Measurements from ENCODE around the gene GPRC5B.

DNA sequence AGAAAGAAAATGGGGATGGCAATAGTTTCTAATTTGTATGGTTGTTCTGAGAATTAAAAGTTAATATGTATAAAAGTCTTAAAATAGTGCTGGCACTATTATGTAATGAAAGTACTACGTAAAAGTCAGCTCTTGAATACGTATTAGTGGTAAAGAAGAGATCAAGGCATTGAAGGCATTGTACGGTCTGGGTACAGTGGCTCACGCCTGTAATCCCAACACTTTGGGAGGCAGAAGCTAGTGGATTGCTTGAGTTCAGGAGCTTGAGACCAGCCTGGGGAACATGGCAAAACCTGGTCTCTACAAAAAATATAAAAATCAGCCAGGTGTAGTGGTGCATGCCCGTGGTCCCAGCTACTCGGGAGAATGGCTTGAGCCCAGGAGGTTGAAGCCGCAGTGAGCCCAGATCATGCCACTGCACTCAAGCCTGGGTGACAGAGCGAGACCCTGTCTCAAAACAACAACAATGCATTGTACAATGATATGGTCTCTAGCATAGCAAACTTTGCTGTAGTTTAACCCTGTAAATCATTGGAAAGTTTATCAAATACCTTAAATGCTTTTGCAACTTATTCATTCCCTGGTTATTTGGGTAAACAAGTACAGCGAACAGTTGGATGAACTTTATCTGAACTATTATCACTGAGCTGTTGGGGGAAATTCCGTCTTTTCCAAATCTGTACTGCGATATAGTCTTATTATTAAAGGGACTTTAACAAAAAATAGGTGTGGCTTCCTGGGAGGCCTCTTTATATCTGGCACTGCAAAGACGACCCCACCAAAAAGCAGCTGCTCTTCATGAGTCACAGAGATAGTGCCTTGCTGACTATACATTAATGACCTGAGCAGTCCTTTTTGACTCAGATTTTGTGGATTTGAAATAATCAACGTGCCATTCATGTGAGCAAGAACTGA, 73.6 kb downstream of the GPRC5B start:
- TF ChIP-seq POLR2A (IDR thresholded peaks at IDR 0.05) (no peak), POLR2AphosphoS5 (IDR thresholded peaks at IDR 0.05) (no peak)
- TF ChIP-seq, protein P1, sequence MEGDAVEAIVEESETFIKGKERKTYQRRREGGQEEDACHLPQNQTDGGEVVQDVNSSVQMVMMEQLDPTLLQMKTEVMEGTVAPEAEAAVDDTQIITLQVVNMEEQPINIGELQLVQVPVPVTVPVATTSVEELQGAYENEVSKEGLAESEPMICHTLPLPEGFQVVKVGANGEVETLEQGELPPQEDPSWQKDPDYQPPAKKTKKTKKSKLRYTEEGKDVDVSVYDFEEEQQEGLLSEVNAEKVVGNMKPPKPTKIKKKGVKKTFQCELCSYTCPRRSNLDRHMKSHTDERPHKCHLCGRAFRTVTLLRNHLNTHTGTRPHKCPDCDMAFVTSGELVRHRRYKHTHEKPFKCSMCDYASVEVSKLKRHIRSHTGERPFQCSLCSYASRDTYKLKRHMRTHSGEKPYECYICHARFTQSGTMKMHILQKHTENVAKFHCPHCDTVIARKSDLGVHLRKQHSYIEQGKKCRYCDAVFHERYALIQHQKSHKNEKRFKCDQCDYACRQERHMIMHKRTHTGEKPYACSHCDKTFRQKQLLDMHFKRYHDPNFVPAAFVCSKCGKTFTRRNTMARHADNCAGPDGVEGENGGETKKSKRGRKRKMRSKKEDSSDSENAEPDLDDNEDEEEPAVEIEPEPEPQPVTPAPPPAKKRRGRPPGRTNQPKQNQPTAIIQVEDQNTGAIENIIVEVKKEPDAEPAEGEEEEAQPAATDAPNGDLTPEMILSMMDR (IDR thresholded peaks at IDR 0.05) = no peak

Measured in transverse colon (tissue), 4 donors.